Neutrophil (primary cell): ENCODE results near the gene CCDC187.

Source experiments
- H3K27ac ChIP-seq: fragments of 200-600 bp; sonication (generic); 2 replicates; pipeline ENCODE4 v1.5.1; 2016; ENCODE audit warnings: mild to moderate bottlenecking, moderate library complexity
- H3K27me3 ChIP-seq: fragments of 200-600 bp; sonication (generic); 2 replicates; pipeline ENCODE4 v1.6.0; 2016; ENCODE audit warnings: mild to moderate bottlenecking
- H3K36me3 ChIP-seq: fragments of 200-600 bp; sonication (generic); 2 replicates; pipeline ENCODE4 v1.5.1; 2017
- H3K4me1 ChIP-seq, 2 experiments: fragments of 200-600 bp in 1 of 2; sonication (generic) in 1 of 2; 1 replicate in 1 of 2; 2 replicates in 1 of 2; pipeline versions ENCODE4 v1.5.1 to v1.6.1; 2013 to 2016; ENCODE audit warnings: low read depth in 1 of 2, low read length in 1 of 2, mild to moderate bottlenecking in 1 of 2, moderate library complexity in 1 of 2; ENCODE audit not compliant: control insufficient read depth in 1 of 2, insufficient read depth in 1 of 2
- H3K4me3 ChIP-seq, 2 experiments: fragments of 200-600 bp in 1 of 2; sonication (generic) in 1 of 2; 1 replicate in 1 of 2; 2 replicates in 1 of 2; pipeline ENCODE4 v1.5.1; 2013 to 2016; ENCODE audit warnings: low read depth in 1 of 2, low read length in 1 of 2, mild to moderate bottlenecking in 1 of 2, moderate library complexity in 1 of 2
- H3K9me3 ChIP-seq: fragments of 200-600 bp; sonication (generic); 2 replicates; pipeline ENCODE4 v1.5.1; 2016
- CTCF ChIP-seq: fragments of 200-600 bp; sonication (generic); IDR thresholded peaks from 2 replicates; pipeline ENCODE4 v1.5.1; 2016; ENCODE audit warnings: antibody characterized with exemption

CCDC187 gene

DNA sequence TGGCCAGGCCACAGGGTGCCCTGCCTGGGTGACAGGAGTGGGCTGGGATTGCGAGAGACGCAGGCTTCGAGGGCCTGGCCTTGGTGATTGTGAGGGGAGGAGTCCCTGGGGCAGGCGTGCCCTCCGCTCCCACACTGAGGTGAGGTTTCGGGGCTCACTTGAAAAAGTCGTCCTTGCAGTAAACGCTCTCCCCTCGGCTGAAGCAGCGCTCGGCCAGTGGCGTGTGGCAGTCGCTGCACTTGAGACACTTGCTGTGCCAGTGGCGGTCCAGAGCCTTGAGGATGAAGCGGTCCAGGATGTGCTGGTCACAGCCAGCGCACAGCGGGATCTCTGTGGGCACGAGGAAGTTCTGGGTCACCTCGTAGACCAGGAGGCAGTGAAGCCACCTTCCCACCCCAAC is 103.5 kb downstream of the CCDC187 start:
- no peaks in the 10 kb centered on the region for H3K4me1 ChIP-seq
- H3K27me3 ChIP-seq, result peaks cover 100% of the 10 kb centered on the region
- TF ChIP-seq CTCF, result no peak
- no peaks in the 10 kb centered on the region for H3K36me3 ChIP-seq
- H3K4me3 ChIP-seq, result no peak overlapping the region
- no peak overlapping the region for H3K27ac ChIP-seq
- H3K9me3 ChIP-seq, result no peaks in the 10 kb centered on the region
